Measurements from ENCODE around the gene ANKRD34A.

ANKRD34A gene

DNA sequence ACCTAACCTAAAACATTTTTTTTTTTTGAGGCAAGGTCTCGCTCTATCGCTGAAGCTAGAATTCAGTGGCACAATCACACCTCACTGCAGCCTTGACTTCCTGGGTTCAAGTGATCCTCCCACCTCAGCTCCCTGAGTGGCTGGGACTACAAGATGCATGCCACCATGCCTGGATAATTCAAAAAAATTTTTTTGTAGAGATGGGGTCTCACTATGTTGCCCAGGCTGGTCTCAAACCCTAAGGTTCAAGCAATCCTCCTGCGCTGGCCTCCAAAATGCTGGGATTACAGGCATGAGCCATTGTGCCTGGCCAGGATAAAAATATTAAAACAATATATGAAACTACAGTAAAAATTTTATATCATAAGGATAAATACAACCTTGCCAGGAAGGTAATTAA lies 11.5 kb downstream of the ANKRD34A start:
- Histone ChIP-seq H3K9ac (ENCODE audit: low read length in 5 of 5) (no peak overlapping the region), H3K4me3 (ENCODE audit: low read depth in 1 of 5, low read length in 5 of 5) (no peak overlapping the region), H3K36me3 (ENCODE audit: control insufficient read depth in 5 of 5, insufficient read depth in 5 of 5, low read length in 5 of 5) (peaks cover 0 to 4% (median 4%) of the 10 kb centered on the region in 5 donors), H3K4me1 (ENCODE audit: control insufficient read depth in 5 of 5, insufficient read depth in 5 of 5, low read length in 5 of 5) (peaks cover 11 to 42% (median 34%) of the 10 kb centered on the region in 5 donors), H3K27me3 (ENCODE audit: control insufficient read depth in 5 of 5, insufficient read depth in 4 of 5, low read length in 5 of 5) (no peaks in the 10 kb centered on the region), H3K27ac (ENCODE audit: low read depth, low read length) (no peak overlapping the region), H3K9me3 (ENCODE audit: control insufficient read depth in 5 of 5, low read length in 5 of 5) (no peaks in the 10 kb centered on the region)

DNA sequence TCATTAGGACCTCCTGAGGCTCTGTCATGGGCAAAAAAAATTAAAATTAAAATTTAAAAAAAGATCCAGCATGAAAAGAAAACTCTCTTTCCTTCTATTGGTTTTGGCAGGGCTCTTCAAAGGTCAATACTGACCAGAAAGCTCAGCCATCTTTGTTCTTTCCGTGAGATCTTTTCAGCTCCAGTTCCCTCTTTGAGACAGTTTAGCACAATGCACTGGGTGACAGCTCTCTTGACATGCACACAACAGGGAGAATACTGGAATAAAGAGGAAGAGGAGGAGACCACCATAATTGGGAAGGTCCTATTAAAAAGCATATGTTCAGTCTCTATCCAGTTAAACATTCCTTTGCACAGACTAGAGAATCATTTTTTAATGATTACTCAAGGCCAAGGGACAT lies 12.8 kb downstream of the ANKRD34A start:
- no peak overlapping the region for H3K27ac ChIP-seq (ENCODE audit: low read depth, low read length)
- H3K36me3 ChIP-seq (ENCODE audit: control insufficient read depth in 5 of 5, insufficient read depth in 5 of 5, low read length in 5 of 5) = peaks cover 0 to 13% (median 10%) of the 10 kb centered on the region in 5 donors
- no peaks in the 10 kb centered on the region for H3K27me3 ChIP-seq (ENCODE audit: control insufficient read depth in 5 of 5, insufficient read depth in 4 of 5, low read length in 5 of 5)
- H3K9ac ChIP-seq (ENCODE audit: low read length in 5 of 5) = no peak overlapping the region
- H3K9me3 ChIP-seq (ENCODE audit: control insufficient read depth in 5 of 5, low read length in 5 of 5) = no peaks in the 10 kb centered on the region
- H3K4me1 ChIP-seq (ENCODE audit: control insufficient read depth in 5 of 5, insufficient read depth in 5 of 5, low read length in 5 of 5) = peaks cover 8 to 32% (median 27%) of the 10 kb centered on the region in 5 donors
- H3K4me3 ChIP-seq (ENCODE audit: low read depth in 1 of 5, low read length in 5 of 5) = no peak overlapping the region

DNA sequence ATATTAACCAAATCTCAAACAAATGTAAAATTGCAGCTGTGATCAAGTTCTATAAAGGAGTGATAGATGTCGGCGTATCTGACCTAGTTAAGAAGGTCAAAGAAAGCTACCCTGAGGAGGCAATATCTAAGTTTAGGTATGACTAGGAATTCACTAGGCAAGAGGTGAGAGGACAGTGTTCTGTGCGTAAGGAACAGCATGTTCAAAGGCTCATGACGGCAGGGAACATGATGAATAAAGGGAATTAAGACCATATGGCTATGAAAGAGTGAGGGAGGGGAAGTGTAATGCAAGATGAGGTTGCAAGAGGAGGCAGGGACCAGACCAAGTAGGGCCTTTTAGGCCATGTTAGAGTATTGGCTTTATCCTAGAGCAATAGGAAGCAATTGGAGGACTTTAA lies 15.2 kb downstream of the ANKRD34A start:
- no peaks in the 10 kb centered on the region for H3K27me3 ChIP-seq (ENCODE audit: control insufficient read depth in 5 of 5, insufficient read depth in 4 of 5, low read length in 5 of 5)
- peaks cover 1 to 17% (median 11%) of the 10 kb centered on the region in 5 donors for H3K36me3 ChIP-seq (ENCODE audit: control insufficient read depth in 5 of 5, insufficient read depth in 5 of 5, low read length in 5 of 5)
- no peak overlapping the region for H3K9ac ChIP-seq (ENCODE audit: low read length in 5 of 5)
- peaks cover 0 to 9% (median 4%) of the 10 kb centered on the region in 5 donors for H3K4me1 ChIP-seq (ENCODE audit: control insufficient read depth in 5 of 5, insufficient read depth in 5 of 5, low read length in 5 of 5)
- no peaks in the 10 kb centered on the region for H3K9me3 ChIP-seq (ENCODE audit: control insufficient read depth in 5 of 5, low read length in 5 of 5)
- no peak overlapping the region for H3K4me3 ChIP-seq (ENCODE audit: low read depth in 1 of 5, low read length in 5 of 5)
- no peak overlapping the region for H3K27ac ChIP-seq (ENCODE audit: low read depth, low read length)

DNA sequence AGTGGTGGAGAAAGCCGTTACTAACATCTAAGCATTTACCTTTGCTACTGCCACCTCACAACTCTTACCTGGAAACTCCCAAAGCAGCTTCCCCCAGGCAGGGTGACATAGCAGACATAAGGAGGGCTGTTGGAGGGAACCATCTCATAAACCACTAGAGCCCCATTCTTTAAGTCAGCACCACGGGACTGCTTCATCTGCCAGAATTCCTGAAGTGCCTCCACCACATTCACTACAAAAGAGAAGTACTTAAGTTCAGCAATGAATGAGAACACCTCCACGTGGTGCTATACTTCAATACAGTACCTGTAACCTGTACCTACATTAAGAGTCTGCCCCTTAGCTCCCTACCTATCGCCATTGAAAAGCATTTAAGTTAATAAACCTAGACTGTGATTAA lies 16.8 kb downstream of the ANKRD34A start:
- H3K27me3 ChIP-seq (ENCODE audit: control insufficient read depth in 5 of 5, insufficient read depth in 4 of 5, low read length in 5 of 5) = no peaks in the 10 kb centered on the region
- no peak overlapping the region for H3K27ac ChIP-seq (ENCODE audit: low read depth, low read length)
- no peaks in the 10 kb centered on the region for H3K9me3 ChIP-seq (ENCODE audit: control insufficient read depth in 5 of 5, low read length in 5 of 5)
- no peak overlapping the region for H3K4me3 ChIP-seq (ENCODE audit: low read depth in 1 of 5, low read length in 5 of 5)
- H3K36me3 ChIP-seq (ENCODE audit: control insufficient read depth in 5 of 5, insufficient read depth in 5 of 5, low read length in 5 of 5) = peaks cover 7 to 25% (median 17%) of the 10 kb centered on the region in 5 donors
- H3K9ac ChIP-seq (ENCODE audit: low read length in 5 of 5) = no peak overlapping the region
- H3K4me1 ChIP-seq (ENCODE audit: control insufficient read depth in 5 of 5, insufficient read depth in 5 of 5, low read length in 5 of 5) = peaks cover 0 to 4% (median 0%) of the 10 kb centered on the region in 5 donors

DNA sequence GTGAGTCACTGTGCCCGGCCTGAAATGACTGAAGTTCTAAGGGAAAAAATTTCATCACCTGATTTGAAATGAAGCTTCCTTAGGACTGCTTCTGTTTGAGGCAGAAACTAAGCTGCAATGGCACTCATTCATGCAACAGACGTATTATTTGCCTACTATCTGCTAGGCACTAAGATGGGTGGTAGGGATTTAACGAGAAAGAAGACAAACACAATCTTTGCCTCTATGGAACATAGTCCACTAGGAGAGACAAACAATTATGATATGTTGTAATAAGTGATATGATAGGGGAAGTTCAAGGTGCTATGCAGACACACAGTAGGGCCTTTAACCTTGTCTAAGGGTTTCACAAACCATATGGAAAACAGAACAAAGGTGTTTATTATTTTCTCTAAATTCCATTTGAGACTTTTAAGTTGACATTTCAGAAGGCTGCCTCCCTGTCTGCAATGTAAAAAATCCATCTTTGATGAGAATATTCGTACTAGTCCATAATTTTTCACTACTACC lies 17.8 kb downstream of the ANKRD34A start:
- Histone ChIP-seq H3K36me3 (ENCODE audit: control insufficient read depth in 5 of 5, insufficient read depth in 5 of 5, low read length in 5 of 5) (peaks cover 10 to 28% (median 20%) of the 10 kb centered on the region in 5 donors), H3K27me3 (ENCODE audit: control insufficient read depth in 5 of 5, insufficient read depth in 4 of 5, low read length in 5 of 5) (no peaks in the 10 kb centered on the region), H3K4me1 (ENCODE audit: control insufficient read depth in 5 of 5, insufficient read depth in 5 of 5, low read length in 5 of 5) (peaks cover 0 to 4% (median 0%) of the 10 kb centered on the region in 5 donors), H3K27ac (ENCODE audit: low read depth, low read length) (no peak overlapping the region), H3K9ac (ENCODE audit: low read length in 5 of 5) (no peak overlapping the region), H3K9me3 (ENCODE audit: control insufficient read depth in 5 of 5, low read length in 5 of 5) (no peaks in the 10 kb centered on the region), H3K4me3 (ENCODE audit: low read depth in 1 of 5, low read length in 5 of 5) (no peak overlapping the region)

DNA sequence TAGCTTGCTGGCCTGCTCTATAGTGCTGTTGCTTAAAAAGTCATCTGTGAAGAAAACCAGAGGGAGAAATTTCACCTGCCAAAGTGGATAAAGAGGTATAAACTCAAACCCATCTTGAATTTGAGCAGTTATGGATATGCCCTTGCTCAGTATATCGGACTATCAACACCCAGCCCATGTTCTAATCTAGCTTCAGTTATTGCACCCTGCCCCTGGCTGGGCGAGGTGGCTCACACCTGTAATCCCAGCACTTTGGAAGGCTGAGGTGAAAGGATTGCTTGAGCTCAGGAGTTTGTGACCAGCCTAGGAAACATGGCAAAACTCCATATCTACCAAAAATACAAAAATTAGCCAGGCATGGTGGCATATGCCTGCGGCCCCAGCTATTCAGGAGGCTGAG lies 19.8 kb downstream of the ANKRD34A start:
- Histone ChIP-seq H3K27ac (ENCODE audit: low read depth, low read length) (no peak overlapping the region), H3K4me3 (ENCODE audit: low read depth in 1 of 5, low read length in 5 of 5) (no peak overlapping the region), H3K27me3 (ENCODE audit: control insufficient read depth in 5 of 5, insufficient read depth in 4 of 5, low read length in 5 of 5) (no peaks in the 10 kb centered on the region)

DNA sequence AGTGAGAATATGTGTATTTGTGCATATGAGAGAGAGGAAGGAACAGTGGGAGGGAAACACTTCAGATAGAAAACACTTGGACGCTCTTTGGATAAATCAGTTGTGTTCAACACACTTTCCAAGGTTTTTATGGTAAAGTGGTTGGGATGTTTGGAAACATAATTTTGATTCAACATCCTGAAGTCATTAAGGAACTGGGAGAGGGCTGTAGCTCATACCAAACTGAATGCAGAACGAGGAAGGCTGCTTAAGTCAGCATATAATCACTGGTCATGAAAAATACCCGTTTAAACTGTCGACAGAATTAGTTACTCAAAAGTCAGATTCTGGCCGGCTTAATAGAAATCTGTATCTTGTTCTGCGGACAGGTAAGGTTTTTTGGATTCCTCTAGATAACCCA lies 21.5 kb downstream of the ANKRD34A start:
- Histone ChIP-seq H3K4me3 (ENCODE audit: low read depth in 1 of 5, low read length in 5 of 5) (no peak overlapping the region), H3K27me3 (ENCODE audit: control insufficient read depth in 5 of 5, insufficient read depth in 4 of 5, low read length in 5 of 5) (no peaks in the 10 kb centered on the region), H3K27ac (ENCODE audit: low read depth, low read length) (no peak overlapping the region), H3K9me3 (ENCODE audit: control insufficient read depth in 5 of 5, low read length in 5 of 5) (no peaks in the 10 kb centered on the region), H3K4me1 (ENCODE audit: control insufficient read depth in 5 of 5, insufficient read depth in 5 of 5, low read length in 5 of 5) (no peaks in the 10 kb centered on the region), H3K9ac (ENCODE audit: low read length in 5 of 5) (no peak overlapping the region), H3K36me3 (ENCODE audit: control insufficient read depth in 5 of 5, insufficient read depth in 5 of 5, low read length in 5 of 5) (peaks cover 10 to 25% (median 22%) of the 10 kb centered on the region in 5 donors)

More for the DNA sequence above, 19.8 kb downstream of the ANKRD34A start:
- H3K9ac ChIP-seq (ENCODE audit: low read length in 5 of 5) = no peak overlapping the region
- H3K4me1 ChIP-seq (ENCODE audit: control insufficient read depth in 5 of 5, insufficient read depth in 5 of 5, low read length in 5 of 5) = no peaks in the 10 kb centered on the region
- H3K36me3 ChIP-seq (ENCODE audit: control insufficient read depth in 5 of 5, insufficient read depth in 5 of 5, low read length in 5 of 5) = peaks cover 10 to 28% (median 22%) of the 10 kb centered on the region in 5 donors
- H3K9me3 ChIP-seq (ENCODE audit: control insufficient read depth in 5 of 5, low read length in 5 of 5) = no peaks in the 10 kb centered on the region

DNA sequence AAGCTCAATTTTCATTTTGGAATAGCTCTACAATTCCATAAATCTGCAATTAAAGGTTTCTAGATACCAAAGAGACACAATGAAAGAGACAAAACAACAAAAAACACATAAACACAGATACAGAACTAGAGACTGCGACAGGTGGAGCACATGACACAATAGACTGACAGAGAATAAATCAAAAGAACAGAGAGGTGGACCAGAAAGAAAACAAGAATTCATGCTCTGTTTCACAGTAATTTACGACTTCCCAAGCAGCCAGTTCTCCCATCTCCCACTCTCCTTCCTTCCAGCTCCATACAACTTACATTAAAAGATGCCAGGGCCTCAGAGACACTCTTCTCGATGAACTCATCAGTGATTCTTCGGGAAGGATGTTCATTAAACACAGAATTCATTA lies 22.0 kb downstream of the ANKRD34A start:
- no peaks in the 10 kb centered on the region for H3K27me3 ChIP-seq (ENCODE audit: control insufficient read depth in 5 of 5, insufficient read depth in 4 of 5, low read length in 5 of 5)
- no peaks in the 10 kb centered on the region for H3K4me1 ChIP-seq (ENCODE audit: control insufficient read depth in 5 of 5, insufficient read depth in 5 of 5, low read length in 5 of 5)
- H3K36me3 ChIP-seq (ENCODE audit: control insufficient read depth in 5 of 5, insufficient read depth in 5 of 5, low read length in 5 of 5) = peaks cover 12 to 25% (median 22%) of the 10 kb centered on the region in 5 donors
- H3K4me3 ChIP-seq (ENCODE audit: low read depth in 1 of 5, low read length in 5 of 5) = no peak overlapping the region
- no peak overlapping the region for H3K27ac ChIP-seq (ENCODE audit: low read depth, low read length)
- H3K9ac ChIP-seq (ENCODE audit: low read length in 5 of 5) = no peak overlapping the region
- no peaks in the 10 kb centered on the region for H3K9me3 ChIP-seq (ENCODE audit: control insufficient read depth in 5 of 5, low read length in 5 of 5)

DNA sequence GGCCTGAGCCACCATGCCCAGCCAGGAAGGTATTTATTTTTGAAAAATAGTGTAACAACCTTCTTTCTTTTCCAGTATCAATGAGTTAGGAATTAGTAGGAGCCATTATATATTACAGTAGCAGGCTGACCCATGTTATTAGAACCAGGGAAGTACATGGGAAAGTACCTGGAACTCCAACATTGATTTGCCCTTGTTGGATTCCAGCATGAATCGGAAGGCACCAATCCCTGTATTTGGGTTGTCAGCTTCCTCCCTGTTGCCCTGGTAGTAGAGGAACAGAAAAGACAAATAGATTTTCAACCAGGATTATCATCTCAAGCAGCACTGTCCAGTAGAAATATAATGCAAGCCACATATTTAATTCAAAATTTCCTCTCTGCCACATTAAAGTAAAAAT lies 26.9 kb downstream of the ANKRD34A start:
- Histone ChIP-seq H3K27ac (ENCODE audit: low read depth, low read length) (no peak overlapping the region), H3K9me3 (ENCODE audit: control insufficient read depth in 5 of 5, low read length in 5 of 5) (no peaks in the 10 kb centered on the region), H3K36me3 (ENCODE audit: control insufficient read depth in 5 of 5, insufficient read depth in 5 of 5, low read length in 5 of 5) (peaks cover 14 to 37% (median 29%) of the 10 kb centered on the region in 5 donors), H3K27me3 (ENCODE audit: control insufficient read depth in 5 of 5, insufficient read depth in 4 of 5, low read length in 5 of 5) (no peaks in the 10 kb centered on the region), H3K9ac (ENCODE audit: low read length in 5 of 5) (no peak overlapping the region), H3K4me1 (ENCODE audit: control insufficient read depth in 5 of 5, insufficient read depth in 5 of 5, low read length in 5 of 5) (peaks cover 0 to 3% (median 0%) of the 10 kb centered on the region in 5 donors), H3K4me3 (ENCODE audit: low read depth in 1 of 5, low read length in 5 of 5) (no peak overlapping the region)

DNA sequence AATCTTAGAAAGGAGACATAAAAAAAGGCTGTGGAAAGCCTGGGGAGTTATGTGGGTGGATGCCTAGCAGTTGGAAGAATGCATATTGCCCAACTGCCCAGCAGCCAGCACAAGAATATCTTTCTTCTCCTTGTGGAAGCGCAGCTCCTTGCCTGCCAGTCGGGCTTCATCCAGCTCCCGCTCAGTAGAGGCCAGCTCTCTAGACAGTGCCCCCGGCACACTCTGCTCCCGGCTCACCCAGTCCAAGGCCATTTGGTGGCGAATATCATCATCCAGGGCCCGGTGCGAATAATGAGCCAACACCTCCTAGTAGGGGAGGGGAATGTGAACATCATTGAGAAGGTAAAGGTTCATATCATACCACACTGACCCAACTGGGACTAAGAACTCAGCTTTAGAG lies 28.1 kb downstream of the ANKRD34A start:
- Histone ChIP-seq H3K36me3 (ENCODE audit: control insufficient read depth in 5 of 5, insufficient read depth in 5 of 5, low read length in 5 of 5) (peaks cover 12 to 34% (median 21%) of the 10 kb centered on the region in 5 donors), H3K9me3 (ENCODE audit: control insufficient read depth in 5 of 5, low read length in 5 of 5) (no peaks in the 10 kb centered on the region), H3K4me1 (ENCODE audit: control insufficient read depth in 5 of 5, insufficient read depth in 5 of 5, low read length in 5 of 5) (peaks cover 0 to 3% (median 0%) of the 10 kb centered on the region in 5 donors), H3K4me3 (ENCODE audit: low read depth in 1 of 5, low read length in 5 of 5) (no peak overlapping the region), H3K27ac (ENCODE audit: low read depth, low read length) (peak overlapping the region; percentile 37), H3K27me3 (ENCODE audit: control insufficient read depth in 5 of 5, insufficient read depth in 4 of 5, low read length in 5 of 5) (no peaks in the 10 kb centered on the region), H3K9ac (ENCODE audit: low read length in 5 of 5) (no peak overlapping the region)

Data from subcutaneous abdominal adipose tissue (tissue), 5 donors.